Activated B cell treated with CpG ODN at 0.5 μM for 24 hours (primary cell): Measurements from ENCODE around the gene VTCN1. TPM values are rescaled to one million over a fixed set of nuclear protein-coding genes. Genes with fewer than 3 reads are reported as not detected.

Source experiments
- ATAC-seq: fragments of 200-7000 bp; cut with Tn5 transposase; one replicate; pipeline ENCODE4 v1.10.0; 2021; ENCODE audit warnings: low read depth, mild to moderate bottlenecking, moderate library complexity
- CTCF ChIA-PET: fragments of 350-600 bp; sonication (Branson Sonifier 250); formaldehyde crosslinking; loops from one replicate; lab custom pipeline; 2021; ENCODE audit warnings: antibody characterized with exemption; lab: Charles Lee
- POLR2A ChIA-PET: fragments of 350-600 bp; sonication (Branson Sonifier 250); formaldehyde crosslinking; loops from one replicate; lab custom pipeline; 2021; ENCODE audit warnings: antibody characterized with exemption; lab: Charles Lee
- DNase-seq: peaks from one replicate; pipeline ENCODE4 v3.0.0; 2022
- H3K27ac Mint-ChIP-seq: one replicate; pipeline ENCODE4 v1.8.0; 2020; ENCODE audit warnings: mixed read lengths
- H3K27me3 Mint-ChIP-seq: one replicate; pipeline ENCODE4 v1.8.0; 2021; ENCODE audit warnings: mixed read lengths
- H3K36me3 Mint-ChIP-seq: one replicate; pipeline ENCODE4 v1.8.0; 2021; ENCODE audit warnings: low read depth, mixed read lengths
- H3K4me1 Mint-ChIP-seq: one replicate; pipeline ENCODE4 v1.8.0; 2021; ENCODE audit warnings: mixed read lengths
- H3K4me3 Mint-ChIP-seq: one replicate; pipeline ENCODE4 v1.8.0; 2020; ENCODE audit warnings: mild to moderate bottlenecking, mixed read lengths
- H3K9me3 Mint-ChIP-seq: one replicate; pipeline ENCODE4 v1.8.0; 2020; ENCODE audit warnings: mixed read lengths
- CTCF ChIP-seq: fragments of 200-600 bp; IDR thresholded peaks from one replicate; pipeline ENCODE4 v1.8.0; 2022; ENCODE audit warnings: antibody characterized with exemption, mild to moderate bottlenecking
- intact Hi-C: fragments of 100-400 bp; cut with micrococcal nuclease; formaldehyde crosslinking; loops from one replicate; pipeline ENCODE4 v1.15.1; 2024
- total RNA-seq: library from RNA; stranded (reverse); gene quantifications from 2 replicates; pipeline ENCODE4 v1.2.3, GENCODE V29; 2022

VTCN1 gene
- total RNA-seq, 1 donor from 2014 or later: not detected

GRCh38 chr1:117198097-117198496 is 12.6 kb downstream of the VTCN1 start:
- intact Hi-C loops: no loop called here
- peaks cover 7% of the 10 kb centered on the region for H3K27me3 Mint-ChIP-seq
- H3K27ac Mint-ChIP-seq: no peak overlapping the region
- POLR2A ChIA-PET: no interaction called here
- H3K4me3 Mint-ChIP-seq: no peak overlapping the region
- H3K9me3 Mint-ChIP-seq: peaks cover 4% of the 10 kb centered on the region
- CTCF ChIA-PET: no interaction called here
- H3K36me3 Mint-ChIP-seq: no peaks in the 10 kb centered on the region
- H3K4me1 Mint-ChIP-seq: no peaks in the 10 kb centered on the region
- DNase-seq: no peak
- no peak for TF ChIP-seq CTCF
- ATAC-seq: no peak

DNA sequence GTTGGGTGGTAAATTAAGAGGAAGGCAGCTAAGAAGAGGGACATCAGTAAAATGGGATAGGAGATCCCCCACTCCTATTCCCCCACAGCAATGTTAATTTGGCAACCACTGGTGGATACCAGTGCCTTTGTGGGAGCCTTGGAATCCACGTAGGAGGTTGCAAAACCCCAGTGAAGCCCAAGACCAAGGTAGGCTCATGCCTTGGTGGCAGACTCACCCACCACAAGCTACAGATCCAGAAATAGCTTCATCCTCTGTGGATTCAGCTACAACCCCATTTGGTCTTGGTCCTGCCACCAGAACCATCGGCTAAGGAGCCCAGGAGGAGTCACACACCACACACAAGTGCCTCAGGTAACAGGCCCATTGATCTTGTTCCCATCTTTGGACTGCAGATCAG is 21.0 kb downstream of the VTCN1 start:
- no peaks in the 10 kb centered on the region for H3K36me3 Mint-ChIP-seq
- CTCF ChIA-PET: no interaction called here
- peaks cover 8% of the 10 kb centered on the region for H3K27me3 Mint-ChIP-seq
- POLR2A ChIA-PET: no interaction called here
- no peak for DNase-seq
- ATAC-seq: no peak
- H3K27ac Mint-ChIP-seq: no peak overlapping the region
- H3K9me3 Mint-ChIP-seq: peaks cover 13% of the 10 kb centered on the region
- H3K4me1 Mint-ChIP-seq: no peaks in the 10 kb centered on the region
- intact Hi-C loops: no loop called here
- no peak overlapping the region for H3K4me3 Mint-ChIP-seq
- no peak for TF ChIP-seq CTCF

DNA sequence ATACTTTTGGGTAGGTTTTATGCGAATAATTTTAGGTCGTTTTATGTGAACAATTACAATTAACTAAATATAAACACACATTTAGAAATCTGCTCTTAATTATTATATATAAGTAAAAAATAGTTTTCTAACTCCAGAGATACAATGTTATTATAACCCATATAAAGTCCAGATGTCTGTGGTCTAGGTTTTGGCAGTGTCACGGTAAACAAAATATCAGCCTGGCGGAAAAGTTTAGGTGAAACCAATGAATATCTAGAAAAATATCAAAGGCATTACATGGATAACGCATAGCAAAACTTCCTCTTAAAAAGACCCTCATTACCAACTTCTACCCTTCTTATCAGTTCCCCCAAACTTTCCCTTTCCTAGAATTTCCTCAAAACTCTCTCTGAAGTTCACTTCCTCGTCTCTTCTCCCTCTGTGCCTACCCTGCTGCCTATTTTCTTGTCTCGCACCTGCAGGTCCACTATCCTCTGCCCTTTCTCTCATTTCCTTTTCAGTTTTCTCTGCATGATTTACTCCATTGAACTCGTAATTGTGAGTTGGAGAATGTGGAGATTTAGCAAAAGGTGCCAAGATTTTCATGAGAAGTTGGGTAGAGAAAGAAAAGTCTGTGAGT is 21.8 kb downstream of the VTCN1 start:
- TF ChIP-seq CTCF: no peak
- Mint-ChIP-seq H3K27me3 (peaks cover 8% of the 10 kb centered on the region), H3K4me1 (no peaks in the 10 kb centered on the region), H3K4me3 (no peak overlapping the region), H3K27ac (no peak overlapping the region), H3K36me3 (no peaks in the 10 kb centered on the region), H3K9me3 (peaks cover 13% of the 10 kb centered on the region)
- ChIA-PET POLR2A (no interaction called here), CTCF (no interaction called here)
- DNase-seq: no peak
- intact Hi-C loops: no loop called here
- ATAC-seq: no peak

DNA sequence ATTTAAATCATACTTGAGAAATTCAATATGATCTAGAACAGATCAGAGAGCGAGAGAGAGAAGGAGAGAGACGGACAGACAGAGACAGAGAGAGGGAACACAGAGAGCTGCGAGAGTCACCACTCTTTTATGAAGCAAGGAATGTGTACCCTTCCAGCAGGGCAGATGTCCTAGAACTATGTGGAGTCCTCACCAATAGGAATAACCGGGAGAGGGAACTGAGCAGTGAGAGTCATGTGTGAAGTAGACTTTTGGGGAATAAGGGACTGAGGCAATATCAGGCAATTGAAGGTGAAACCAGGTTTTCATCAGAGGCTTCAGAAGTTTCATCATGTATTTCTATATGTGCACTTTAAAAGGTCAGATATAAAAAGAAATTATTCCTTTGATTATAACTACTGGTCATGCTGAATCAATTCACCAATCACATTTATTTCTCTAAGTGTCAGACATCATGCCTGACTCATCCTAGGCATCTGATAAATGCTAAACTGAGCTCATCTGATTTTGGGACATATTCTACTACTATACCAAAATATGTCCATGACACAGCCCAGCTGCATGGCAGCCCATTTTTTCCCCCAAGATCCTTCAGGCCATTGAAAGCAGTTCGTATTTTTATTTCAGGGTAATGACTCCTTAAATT is 22.4 kb downstream of the VTCN1 start:
- DNase-seq (no peak), ATAC-seq (no peak)
- ChIA-PET POLR2A (no interaction called here), CTCF (no interaction called here)
- H3K27ac Mint-ChIP-seq: no peak overlapping the region
- H3K36me3 Mint-ChIP-seq: no peaks in the 10 kb centered on the region
- no peak overlapping the region for H3K4me3 Mint-ChIP-seq
- TF ChIP-seq CTCF: no peak
- H3K27me3 Mint-ChIP-seq: peaks cover 7% of the 10 kb centered on the region
- intact Hi-C loops: no loop called here
- H3K4me1 Mint-ChIP-seq: no peaks in the 10 kb centered on the region
- H3K9me3 Mint-ChIP-seq: peaks cover 11% of the 10 kb centered on the region

GRCh38 chr1:117183112-117183511 is 27.6 kb downstream of the VTCN1 start:
- H3K27ac Mint-ChIP-seq: no peak overlapping the region
- ATAC-seq: no peak
- intact Hi-C loops: no loop called here
- TF ChIP-seq CTCF: no peak
- no peak for DNase-seq
- H3K4me3 Mint-ChIP-seq: no peak overlapping the region
- no peaks in the 10 kb centered on the region for H3K36me3 Mint-ChIP-seq
- peaks cover 6% of the 10 kb centered on the region for H3K27me3 Mint-ChIP-seq
- H3K9me3 Mint-ChIP-seq: no peaks in the 10 kb centered on the region
- H3K4me1 Mint-ChIP-seq: no peaks in the 10 kb centered on the region
- POLR2A ChIA-PET: no interaction called here
- CTCF ChIA-PET: no interaction called here
